HepG2 (cell line): Measurements from ENCODE around the gene KAZN. TPM values are rescaled to one million over a fixed set of nuclear protein-coding genes. Genes with fewer than 3 reads are reported as not detected.

Experiments used
- ATAC-seq: fragments of 200-7000 bp; cut with Tn5 transposase; 3 replicates; pipeline ENCODE4 v1.9.1; 2020; ENCODE audit warnings: mild to moderate bottlenecking, moderate library complexity
- BruUV-seq: library from RNA; stranded (reverse); fragments of 400-500 nt; replicated peaks from 2 replicates; lab custom pipeline; 2021; lab: Mats Ljungman, UMichigan
- CTCF ChIA-PET: fragments of 300-600 bp; formaldehyde crosslinking; extraction: SDS; loops from one replicate; lab custom pipeline; 2021; ENCODE audit warnings: low total read pairs, inconsistent platforms, low intra/inter-chr PET ratio; lab: Yijun Ruan, JAX
- POLR2A ChIA-PET: fragments of 350-600 bp; sonication (Branson Sonifier 250); formaldehyde crosslinking; loops from one replicate; lab custom pipeline; 2020; ENCODE audit warnings: antibody characterized with exemption, inconsistent platforms; lab: Yijun Ruan, JAX
- DNase-seq: peaks from one replicate; pipeline ENCODE4 v3.0.0-alpha.2; 2015; ENCODE audit warnings: low spot score
- FAIRE-seq: peaks from 3 replicates; lab custom pipeline; 2011; peaks lifted over from hg19 to GRCh38; lab: Jason Lieb, UNC
- H2AFZ ChIP-seq: one replicate; pipeline ENCODE4 v1.6.1; 2011; ENCODE audit warnings: low read length, inconsistent platforms
- H3K27ac ChIP-seq: fragments of 300-600 bp; 3 replicates; pipeline ENCODE4 v1.8.0; 2011; ENCODE audit warnings: mixed run types, mild to moderate bottlenecking, mixed read lengths, low read length, inconsistent platforms; ENCODE audit not compliant: insufficient read depth; ENCODE audit errors: extremely low read length
- H3K27me3 ChIP-seq, 2 experiments: fragments of 200-600 bp in 1 of 2; 2 replicates in 1 of 2; 3 replicates in 1 of 2; pipeline versions ENCODE4 v1.6.0 to v1.8.0; 2011; ENCODE audit warnings: low read length in 2 of 2, mild to moderate bottlenecking in 2 of 2, moderate library complexity in 2 of 2, inconsistent platforms in 1 of 2; ENCODE audit not compliant: insufficient read depth in 2 of 2, control insufficient read depth in 1 of 2
- H3K36me3 ChIP-seq, 2 experiments: fragments of 200-600 bp in 1 of 2; replicated peaks in 1 of 2; 2 replicates in 1 of 2; 3 replicates in 1 of 2; pipeline versions ENCODE4 v1.5.1 to v1.8.0; 2011; ENCODE audit warnings: low read length in 2 of 2, inconsistent platforms in 1 of 2; ENCODE audit not compliant: insufficient read depth in 2 of 2, control insufficient read depth in 1 of 2
- H3K4me1 ChIP-seq: 2 replicates; pipeline ENCODE4 v1.5.1; 2012; ENCODE audit warnings: low read length, inconsistent platforms; ENCODE audit not compliant: insufficient read depth
- H3K4me2 ChIP-seq: 2 replicates; pipeline ENCODE4 v1.6.0; 2011; ENCODE audit warnings: low read depth, low read length, inconsistent platforms
- H3K4me3 ChIP-seq, 3 experiments: fragments of 200-600 bp in 1 of 3; sonication (generic), shearing (Covaris generic) in 1 of 3; replicated peaks in 1 of 3; 2 replicates each; pipeline ENCODE4 v1.5.1; 2011 to 2016; ENCODE audit warnings: low read length in 3 of 3, inconsistent platforms in 2 of 3, low read depth in 2 of 3, mild to moderate bottlenecking in 2 of 3, control low read depth in 1 of 3, mixed read lengths in 1 of 3; ENCODE audit not compliant: insufficient read depth in 1 of 3
- H3K79me2 ChIP-seq: one replicate; pipeline ENCODE4 v1.6.1; 2011; ENCODE audit warnings: low read length, inconsistent platforms; ENCODE audit not compliant: insufficient read depth
- H3K9ac ChIP-seq: 2 replicates; pipeline ENCODE4 v1.6.0; 2011; ENCODE audit warnings: mild to moderate bottlenecking, low read depth, low read length, inconsistent platforms; ENCODE audit not compliant: insufficient read depth
- H3K9me3 ChIP-seq: 2 replicates; pipeline ENCODE4 v1.5.1; 2012; ENCODE audit warnings: mild to moderate bottlenecking, low read length
- H4K20me1 ChIP-seq: 2 replicates; pipeline ENCODE4 v1.6.0; 2011; ENCODE audit warnings: inconsistent platforms, mild to moderate bottlenecking, low read length, moderate library complexity; ENCODE audit not compliant: insufficient read depth
- PAX8 ChIP-seq: sonication (generic); formaldehyde crosslinking; IDR thresholded peaks from 2 replicates; pipeline ENCODE4 v1.8.0; 2022; ENCODE audit warnings: mild to moderate bottlenecking, missing genetic modification reagents, borderline replicate concordance
- RBM22 ChIP-seq: fragments of 200-400 bp; formaldehyde crosslinking; optimal IDR thresholded peaks from 2 replicates; pipeline ENCODE3; 2017; ENCODE audit warnings: mild to moderate bottlenecking, low read length, moderate library complexity
- YEATS2 ChIP-seq: sonication (generic); formaldehyde crosslinking; IDR thresholded peaks from 2 replicates; pipeline ENCODE4 v1.4.0; 2020; ENCODE audit warnings: missing genetic modification reagents, borderline replicate concordance
- ZBTB44 ChIP-seq: sonication (generic); formaldehyde crosslinking; IDR thresholded peaks from 2 replicates; pipeline ENCODE4 v1.4.0; 2020; ENCODE audit warnings: missing genetic modification reagents
- ZNF142 ChIP-seq: sonication (generic); formaldehyde crosslinking; IDR thresholded peaks from 2 replicates; pipeline ENCODE4 v1.4.0; 2020; ENCODE audit warnings: missing genetic modification reagents
- ZNF768 ChIP-seq: sonication (generic); formaldehyde crosslinking; IDR thresholded peaks from 2 replicates; pipeline ENCODE4 v1.4.0; 2020; ENCODE audit warnings: missing genetic modification reagents
- WGBS: methylation state at CpG from one replicate; pipeline ENCODE4 v1.1.6; 2017; ENCODE audit warnings: low lambda C conversion rate; 5-methylcytosine and 5-hydroxymethylcytosine counted together
- in situ Hi-C: cut with HindIII; loops from 2 replicates; pipeline ENCODE4 v1.10.0; 2017; ENCODE audit warnings: low pct_unique_long_range_greater_than_20kb; ENCODE audit not compliant: extremely low pct_ligation_motif_present
- intact Hi-C: fragments of 100-400 bp; cut with micrococcal nuclease; formaldehyde crosslinking; loops from one replicate; pipeline ENCODE4 v1.10.0; 2022; ENCODE audit not compliant: unreplicated experiment
- polyA plus RNA-seq, 8 experiments: library from polyadenylated mRNA; depleted of rRNA in 3 of 8; stranded (reverse) in 7 of 8; unstranded in 1 of 8; fragments of >200 nt; fragmentation: Illumina TruSeq in 4 of 8; extraction: Trizol in 4 of 8; gene quantifications; 2 replicates each; pipeline versions ENCODE4 v1.2.1 to v1.2.3, GENCODE V29; 2011 to 2016; ENCODE audit warnings: low read depth in 4 of 8, missing spikeins in 1 of 8, mixed read lengths in 1 of 8; ENCODE audit not compliant: insufficient read depth in 1 of 8
- total RNA-seq, 5 experiments: library from RNA; depleted of rRNA; stranded (reverse); fragments of >200 nt; fragmentation: Illumina TruSeq; extraction: Trizol; gene quantifications; 2 replicates each; pipeline ENCODE4 v1.2.3, GENCODE V29; 2016; ENCODE audit warnings: low read depth in 1 of 5

The KAZN gene
- total and polyA plus RNA-seq, 2 of the 13 experiments (the other 11 are each of a cell fraction or from before 2014, with no cell fraction given): 10.4 to 13.5 TPM

- no peak overlapping the region for H3K4me2 ChIP-seq
- no peak overlapping the region for H3K27ac ChIP-seq
Measured at GRCh38 chr1:14997646-14998276, 399.3 kb downstream of the KAZN start.

More at GRCh38 chr1:14997646-14998276, 399.3 kb downstream of the KAZN start:
- H2AFZ ChIP-seq: no peak overlapping the region
- TF ChIP-seq ZNF142 (CRISPR knock-in tag) (no peak), YEATS2 (CRISPR knock-in tag) (no peak), ZBTB44 (CRISPR knock-in tag) (no peak), ZNF768 (CRISPR knock-in tag) (peak; percentile 95), PAX8 (CRISPR knock-in tag) (no peak), RBM22 (peak; percentile 26)
- 98% methylated on average over 6 of the region's 12 CpGs for WGBS
- H3K79me2 ChIP-seq: peaks cover 10% of the 10 kb centered on the region
- CTCF ChIA-PET: no interaction called here
- BruUV-seq: no TSS peak
- in situ Hi-C loops: no loop called here
- DNase-seq (no peak), ATAC-seq (no peak), FAIRE-seq (no peak)
- H3K36me3 ChIP-seq: peaks cover 4 to 10% of the 10 kb centered on the region in 2 experiments; a peak in 4 of 5 replicates
- H3K4me1 ChIP-seq: peaks cover 75% of the 10 kb centered on the region
- H3K9ac ChIP-seq: no peak overlapping the region
- no peaks in the 10 kb centered on the region for H3K27me3 ChIP-seq
- H4K20me1 ChIP-seq: peaks cover 18% of the 10 kb centered on the region; the same call in 1 of the 2 replicates
- no peak overlapping the region for H3K4me3 ChIP-seq
- no peaks in the 10 kb centered on the region for H3K9me3 ChIP-seq
- POLR2A ChIA-PET: no interaction called here
- intact Hi-C loops: no loop called here
